C4-2B (cell line): ENCODE data around the gene F2.

Experiments
- H3K27ac ChIP-seq: fragments of 450-650 bp; 2 replicates; pipeline ENCODE4 v1.5.1; 2017
- ZFX ChIP-seq: fragments of 450-650 bp; IDR thresholded peaks from 2 replicates; pipeline ENCODE4 v1.6.1; 2017
- TF ChIP-seq, protein P1 (sequence below): fragments of 450-650 bp; conservative IDR thresholded peaks from 2 replicates; pipeline ENCODE4 v1.5.1; 2017; ENCODE audit warnings: mild to moderate bottlenecking

The F2 gene

DNA sequence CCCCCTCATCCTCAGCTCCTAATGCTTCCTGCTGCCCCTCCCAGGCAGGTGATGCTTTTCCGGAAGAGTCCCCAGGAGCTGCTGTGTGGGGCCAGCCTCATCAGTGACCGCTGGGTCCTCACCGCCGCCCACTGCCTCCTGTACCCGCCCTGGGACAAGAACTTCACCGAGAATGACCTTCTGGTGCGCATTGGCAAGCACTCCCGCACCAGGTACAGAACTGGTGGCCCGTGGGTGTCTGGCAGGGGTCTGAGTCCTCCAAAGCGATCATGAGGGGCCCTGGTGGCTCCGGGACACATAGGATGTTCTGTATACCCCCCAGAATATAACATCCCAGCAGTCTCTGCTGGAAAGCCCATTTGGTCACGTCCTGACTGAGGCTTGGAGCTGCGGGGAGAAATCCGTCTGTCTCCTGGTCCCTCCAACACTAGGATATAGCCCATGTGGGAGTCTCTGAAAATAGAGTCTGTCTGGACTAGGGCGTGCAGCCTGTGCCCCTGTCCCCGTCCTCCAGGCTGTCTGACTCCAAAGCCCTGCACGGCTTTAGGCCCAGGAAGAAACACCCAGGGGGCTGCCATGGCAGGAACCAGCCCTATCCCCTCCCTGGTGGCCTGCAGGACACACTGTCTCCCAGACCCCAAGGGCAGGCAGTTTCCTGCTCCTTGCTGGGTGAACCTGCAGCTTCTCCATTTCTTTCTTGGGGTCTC, 9.1 kb downstream of the F2 start:
- no peak overlapping the region for H3K27ac ChIP-seq
- TF ChIP-seq, protein P1, sequence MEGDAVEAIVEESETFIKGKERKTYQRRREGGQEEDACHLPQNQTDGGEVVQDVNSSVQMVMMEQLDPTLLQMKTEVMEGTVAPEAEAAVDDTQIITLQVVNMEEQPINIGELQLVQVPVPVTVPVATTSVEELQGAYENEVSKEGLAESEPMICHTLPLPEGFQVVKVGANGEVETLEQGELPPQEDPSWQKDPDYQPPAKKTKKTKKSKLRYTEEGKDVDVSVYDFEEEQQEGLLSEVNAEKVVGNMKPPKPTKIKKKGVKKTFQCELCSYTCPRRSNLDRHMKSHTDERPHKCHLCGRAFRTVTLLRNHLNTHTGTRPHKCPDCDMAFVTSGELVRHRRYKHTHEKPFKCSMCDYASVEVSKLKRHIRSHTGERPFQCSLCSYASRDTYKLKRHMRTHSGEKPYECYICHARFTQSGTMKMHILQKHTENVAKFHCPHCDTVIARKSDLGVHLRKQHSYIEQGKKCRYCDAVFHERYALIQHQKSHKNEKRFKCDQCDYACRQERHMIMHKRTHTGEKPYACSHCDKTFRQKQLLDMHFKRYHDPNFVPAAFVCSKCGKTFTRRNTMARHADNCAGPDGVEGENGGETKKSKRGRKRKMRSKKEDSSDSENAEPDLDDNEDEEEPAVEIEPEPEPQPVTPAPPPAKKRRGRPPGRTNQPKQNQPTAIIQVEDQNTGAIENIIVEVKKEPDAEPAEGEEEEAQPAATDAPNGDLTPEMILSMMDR, result no peak
- no peak for TF ChIP-seq ZFX

DNA sequence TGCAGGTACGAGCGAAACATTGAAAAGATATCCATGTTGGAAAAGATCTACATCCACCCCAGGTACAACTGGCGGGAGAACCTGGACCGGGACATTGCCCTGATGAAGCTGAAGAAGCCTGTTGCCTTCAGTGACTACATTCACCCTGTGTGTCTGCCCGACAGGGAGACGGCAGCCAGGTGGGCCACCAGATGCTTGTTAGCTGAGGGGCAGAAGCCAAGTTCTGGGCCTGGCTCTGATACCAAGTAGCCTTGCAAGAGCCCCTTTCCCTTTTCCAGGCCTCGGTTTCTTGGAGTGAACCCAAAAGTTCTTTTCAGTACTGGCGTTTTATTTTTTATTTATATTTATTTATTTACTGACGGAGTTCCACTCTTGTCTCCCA, 9.6 kb downstream of the F2 start:
- TF ChIP-seq ZFX, result no peak
- TF ChIP-seq, protein P1, result no peak

GRCh38 chr11:46729110-46730027, 10.4 kb downstream of the F2 start:
- no peak overlapping the region for H3K27ac ChIP-seq
- TF ChIP-seq ZFX, result no peak
- TF ChIP-seq, protein P1, result no peak

More for the DNA sequence above, 9.6 kb downstream of the F2 start:
- no peak overlapping the region for H3K27ac ChIP-seq

GRCh38 chr11:46731545-46731944, 12.5 kb downstream of the F2 start:
- TF ChIP-seq, protein P1, result no peak
- TF ChIP-seq ZFX, result no peak
- no peak overlapping the region for H3K27ac ChIP-seq

GRCh38 chr11:46733234-46733633, 14.2 kb downstream of the F2 start:
- H3K27ac ChIP-seq, result no peak overlapping the region
- no peak for TF ChIP-seq ZFX
- TF ChIP-seq, protein P1, result no peak

- no peak overlapping the region for H3K27ac ChIP-seq
- no peak for TF ChIP-seq ZFX
- TF ChIP-seq, protein P1, result no peak
These were observed 17.1 kb downstream of the F2 start for GRCh38 chr11:46736146-46736545.

GRCh38 chr11:46736615-46737014, 17.6 kb downstream of the F2 start:
- no peak for TF ChIP-seq ZFX
- TF ChIP-seq, protein P1, result no peak
- no peak overlapping the region for H3K27ac ChIP-seq
